ENCODE data around the gene AP2A2. TPM values are rescaled to one million over a fixed set of nuclear protein-coding genes. Genes with fewer than 3 reads are reported as not detected.

AP2A2 gene
- total and polyA plus RNA-seq, 8 donors = 40.0 to 60.2 (median 50.6) TPM

DNA sequence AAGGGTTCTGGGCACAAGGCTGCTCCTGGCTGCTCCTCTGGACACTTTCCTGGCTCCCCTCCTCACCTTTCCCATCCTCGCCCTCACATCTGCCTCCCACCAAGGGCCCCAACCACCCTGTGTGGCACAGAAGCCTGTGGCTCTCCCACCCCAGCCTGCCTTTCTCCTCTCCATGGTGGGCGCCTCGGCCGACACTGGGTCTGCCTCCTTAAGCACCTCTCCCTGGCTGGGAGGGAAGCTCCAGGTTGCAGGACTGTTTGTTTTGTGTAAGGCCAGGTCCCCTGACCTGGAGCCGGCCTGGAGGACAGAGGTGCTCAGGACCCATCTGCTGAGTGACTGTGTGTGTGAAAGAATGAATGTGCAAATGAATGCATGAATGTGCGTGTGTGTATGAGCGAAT, 96.7 kb downstream of the AP2A2 start:
- peak in 1 of 6 donors; percentile 55 for DNase-seq
- Histone ChIP-seq H3K27ac (no peak overlapping the region), H3K36me3 (no peaks in the 10 kb centered on the region), H3K27me3 (no peaks in the 10 kb centered on the region), H3K4me3 (no peak overlapping the region), H3K9me3 (no peaks in the 10 kb centered on the region), H3K4me1 (no peaks in the 10 kb centered on the region)
- TF ChIP-seq, protein P1, sequence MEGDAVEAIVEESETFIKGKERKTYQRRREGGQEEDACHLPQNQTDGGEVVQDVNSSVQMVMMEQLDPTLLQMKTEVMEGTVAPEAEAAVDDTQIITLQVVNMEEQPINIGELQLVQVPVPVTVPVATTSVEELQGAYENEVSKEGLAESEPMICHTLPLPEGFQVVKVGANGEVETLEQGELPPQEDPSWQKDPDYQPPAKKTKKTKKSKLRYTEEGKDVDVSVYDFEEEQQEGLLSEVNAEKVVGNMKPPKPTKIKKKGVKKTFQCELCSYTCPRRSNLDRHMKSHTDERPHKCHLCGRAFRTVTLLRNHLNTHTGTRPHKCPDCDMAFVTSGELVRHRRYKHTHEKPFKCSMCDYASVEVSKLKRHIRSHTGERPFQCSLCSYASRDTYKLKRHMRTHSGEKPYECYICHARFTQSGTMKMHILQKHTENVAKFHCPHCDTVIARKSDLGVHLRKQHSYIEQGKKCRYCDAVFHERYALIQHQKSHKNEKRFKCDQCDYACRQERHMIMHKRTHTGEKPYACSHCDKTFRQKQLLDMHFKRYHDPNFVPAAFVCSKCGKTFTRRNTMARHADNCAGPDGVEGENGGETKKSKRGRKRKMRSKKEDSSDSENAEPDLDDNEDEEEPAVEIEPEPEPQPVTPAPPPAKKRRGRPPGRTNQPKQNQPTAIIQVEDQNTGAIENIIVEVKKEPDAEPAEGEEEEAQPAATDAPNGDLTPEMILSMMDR (IDR thresholded peaks at IDR 0.05) = no peak
- no peak for FAIRE-seq
- 96 to 97% methylated on average over 7 of the region's 7 CpGs for WGBS, 2 donors
- intact Hi-C loops (cut with DNase I) = no loop called here
- ATAC-seq = no peak

DNA sequence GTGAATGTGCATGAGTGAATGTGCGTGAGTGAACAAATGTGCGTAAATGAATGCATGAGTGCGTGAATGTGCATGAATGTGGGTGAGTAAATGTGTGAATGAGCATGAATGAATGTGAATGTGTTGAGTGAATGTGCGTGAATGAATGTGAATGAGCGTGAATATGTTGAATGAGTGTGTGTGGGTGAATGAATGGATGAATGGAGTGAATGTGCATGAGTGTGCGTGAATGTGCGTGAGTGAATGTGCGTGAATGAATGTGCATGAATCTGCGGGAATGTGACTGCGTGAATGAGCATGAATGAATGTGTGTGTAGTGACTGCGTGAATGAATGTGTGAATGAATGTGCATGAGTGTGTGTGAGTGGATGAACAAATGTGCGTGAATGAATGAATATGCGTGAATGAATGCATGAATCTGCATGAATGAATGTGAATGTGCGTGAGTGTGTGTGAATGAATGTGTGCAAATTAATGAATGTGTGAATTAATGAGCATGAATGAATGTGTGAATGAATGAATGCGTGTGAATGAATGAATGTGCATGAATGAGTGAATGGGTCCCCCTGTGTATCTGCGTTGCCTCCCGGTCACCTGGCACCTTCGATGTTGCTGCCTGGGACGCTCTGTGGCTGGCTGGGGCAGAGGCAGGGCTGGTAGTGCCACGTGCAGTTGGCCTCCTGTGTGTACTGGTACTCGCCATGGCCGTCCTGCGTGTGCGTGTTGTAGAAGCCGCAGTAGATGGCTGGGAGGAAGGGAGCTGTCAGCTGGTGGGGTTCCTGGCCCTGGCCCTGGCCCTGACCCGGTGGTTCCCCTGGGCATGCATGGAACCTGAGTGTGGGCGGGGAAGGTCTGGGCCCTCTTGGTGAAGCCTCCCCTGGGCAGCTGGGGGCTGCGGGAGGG, 97.5 kb downstream of the AP2A2 start:
- Histone ChIP-seq H3K27ac (no peak overlapping the region), H3K4me3 (no peak overlapping the region), H3K4me1 (no peaks in the 10 kb centered on the region), H3K27me3 (no peaks in the 10 kb centered on the region), H3K36me3 (no peaks in the 10 kb centered on the region), H3K9me3 (no peaks in the 10 kb centered on the region)
- intact Hi-C loops (cut with DNase I) = no loop called here
- 94 to 95% methylated on average over 27 to 28 of the region's 28 CpGs for WGBS, 2 donors
- DNase-seq = peak in 1 of 6 donors; percentile 14
- no peak for ATAC-seq
- TF ChIP-seq, protein P1 (IDR thresholded peaks at IDR 0.05) = no peak
- FAIRE-seq = no peak

DNA sequence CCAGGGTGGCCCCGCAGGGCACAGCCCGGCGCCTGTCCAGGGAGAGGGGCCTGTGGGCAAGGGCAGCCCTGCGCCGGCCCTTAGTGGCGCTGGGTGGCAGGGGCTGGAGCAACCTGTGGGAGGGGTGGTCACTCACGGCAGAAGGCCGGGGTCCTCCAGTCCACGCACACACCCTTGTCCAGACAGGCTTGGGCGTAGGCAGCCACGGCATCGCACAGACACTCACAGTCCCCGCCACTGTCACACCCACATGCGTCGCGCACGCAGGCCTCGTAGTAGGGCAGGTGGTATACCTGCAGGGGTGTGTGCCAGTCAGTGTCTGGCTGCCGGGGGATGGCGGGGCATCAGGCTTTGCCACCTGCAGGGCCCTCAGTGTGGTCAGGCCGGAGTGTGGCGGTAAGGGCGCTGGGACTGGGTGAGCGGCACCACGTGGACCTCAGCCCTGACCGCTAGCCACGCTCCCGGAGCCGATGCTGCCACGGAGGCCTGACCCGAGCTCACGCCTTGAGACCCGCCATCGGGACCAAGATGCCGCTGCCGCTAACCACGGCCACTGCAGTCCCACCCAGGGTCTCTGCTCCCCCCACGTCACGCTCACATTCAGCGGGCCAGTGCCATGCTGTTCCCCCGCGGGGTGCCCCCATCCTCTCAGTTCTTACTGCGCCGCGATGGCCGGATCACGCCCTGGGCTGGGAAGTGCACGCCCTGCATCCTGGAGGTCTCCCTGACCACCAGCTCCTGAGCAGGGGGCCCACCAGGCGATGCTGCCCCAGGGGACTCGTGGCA, 98.3 kb downstream of the AP2A2 start:
- no peaks in the 10 kb centered on the region for H3K36me3 ChIP-seq
- H3K27ac ChIP-seq = no peak overlapping the region
- H3K9me3 ChIP-seq = no peaks in the 10 kb centered on the region
- no peaks in the 10 kb centered on the region for H3K27me3 ChIP-seq
- 96 to 97% methylated on average over 50 of the region's 50 CpGs for WGBS, 2 donors
- DNase-seq (peak in 2 of 6 donors; percentile 42 to 76), ATAC-seq (no peak), FAIRE-seq (no peak)
- H3K4me1 ChIP-seq = no peaks in the 10 kb centered on the region
- intact Hi-C loops (cut with DNase I) = no loop called here
- H3K4me3 ChIP-seq = no peak overlapping the region
- TF ChIP-seq, protein P1 (IDR thresholded peaks at IDR 0.05) = no peak

DNA sequence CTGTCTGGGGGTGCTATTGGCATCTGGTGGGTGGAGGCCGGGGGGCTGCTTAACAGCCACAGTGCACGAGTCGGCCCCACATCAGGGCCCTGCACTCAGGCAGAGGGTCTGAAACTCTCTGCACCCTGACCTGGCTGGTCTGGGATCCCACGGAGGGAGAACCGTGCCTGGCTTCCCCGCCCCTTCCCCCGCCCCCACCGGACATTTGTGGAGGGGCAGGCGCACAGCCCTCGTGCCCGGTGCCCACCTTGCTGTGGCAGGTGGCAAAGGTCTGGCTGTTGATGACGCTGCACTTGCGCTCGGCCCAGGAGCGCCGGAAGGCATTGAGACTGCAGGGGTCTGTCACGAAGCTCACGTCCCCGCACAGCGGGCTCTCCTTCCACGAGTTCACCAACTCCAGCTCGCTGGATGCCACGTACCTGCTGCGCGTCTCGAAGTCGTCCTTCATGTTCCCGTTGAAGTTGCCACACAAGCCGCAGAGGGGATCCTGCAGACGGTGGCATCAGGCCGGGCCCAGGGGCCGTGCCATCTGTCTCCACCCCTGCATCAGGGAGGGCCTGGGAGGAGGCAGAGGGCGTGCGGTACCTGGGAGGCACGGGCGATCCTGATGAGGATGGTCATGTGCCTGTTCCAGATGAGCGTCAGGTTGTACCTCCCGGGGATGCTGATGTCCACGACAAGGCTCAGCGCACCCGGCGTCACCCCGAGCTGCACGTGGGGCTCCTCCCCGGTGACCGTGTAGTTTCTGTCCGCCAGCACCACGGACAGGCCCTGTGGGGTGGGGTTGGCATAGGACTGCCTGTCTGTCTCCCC, 99.1 kb downstream of the AP2A2 start:
- TF ChIP-seq, protein P1 (IDR thresholded peaks at IDR 0.05) = no peak
- WGBS, 2 donors = 89 to 92% methylated on average over 48 of the region's 48 CpGs
- no peaks in the 10 kb centered on the region for H3K9me3 ChIP-seq
- no peaks in the 10 kb centered on the region for H3K27me3 ChIP-seq
- H3K4me3 ChIP-seq = no peak overlapping the region
- H3K36me3 ChIP-seq = no peaks in the 10 kb centered on the region
- intact Hi-C loops (cut with DNase I) = no loop called here
- ATAC-seq (no peak), DNase-seq (peak in 2 of 6 donors; percentile 24 to 76), FAIRE-seq (no peak)
- H3K27ac ChIP-seq = no peak overlapping the region
- H3K4me1 ChIP-seq = no peaks in the 10 kb centered on the region

Data from pancreas (tissue), 10 donors.